Panc1 (cell line): ENCODE measurements around the gene DCTPP1. TPM values are rescaled to one million over a fixed set of nuclear protein-coding genes. Genes with fewer than 3 reads are reported as not detected.
A peak's percentile ranks its signal among the peaks of the same experiment; 100 is the strongest.

ENCODE experiments used
- ATAC-seq: fragments of 200-7000 bp; cut with Tn5 transposase; 2 replicates; pipeline ENCODE4 v1.9.1; 2020; ENCODE audit warnings: mild to moderate bottlenecking, moderate library complexity
- BruUV-seq: library from RNA; stranded (reverse); fragments of 400-500 nt; replicated peaks from 2 replicates; lab custom pipeline; 2021; lab: Mats Ljungman, UMichigan
- CTCF ChIA-PET: fragments of 300-600 bp; sonication (Branson Sonifier 250); formaldehyde crosslinking; loops from one replicate; lab custom pipeline; 2022; ENCODE audit warnings: antibody characterized with exemption; lab: Charles Lee
- POLR2A ChIA-PET: fragments of 300-600 bp; sonication (Branson Sonifier 250); formaldehyde crosslinking; loops from one replicate; lab custom pipeline; 2022; ENCODE audit warnings: antibody characterized with exemption; lab: Charles Lee
- DNase-seq: peaks from one replicate; pipeline ENCODE4 v3.0.0-alpha.2; 2010; ENCODE audit warnings: low read depth, low spot score
- H3K27ac ChIP-seq: 2 replicates; pipeline ENCODE4 v1.5.1; 2011; ENCODE audit warnings: mild to moderate bottlenecking, low read length, inconsistent platforms
- H3K27me3 ChIP-seq: fragments of 200-500 bp; sonication (Bioruptor generic); 2 replicates; pipeline ENCODE4 v1.6.0; 2014; ENCODE audit warnings: low read length, inconsistent platforms; ENCODE audit not compliant: control insufficient read depth, insufficient read depth
- H3K36me3 ChIP-seq: fragments of 200-500 bp; sonication (Bioruptor generic); 2 replicates; pipeline ENCODE4 v1.5.1; 2014; ENCODE audit warnings: inconsistent platforms, mild to moderate bottlenecking, low read length, moderate library complexity; ENCODE audit not compliant: control insufficient read depth, insufficient read depth
- H3K4me1 ChIP-seq: 2 replicates; pipeline ENCODE4 v1.5.1; 2011; ENCODE audit warnings: inconsistent platforms, mild to moderate bottlenecking, low read length, moderate library complexity; ENCODE audit not compliant: control insufficient read depth, insufficient read depth
- H3K4me3 ChIP-seq, 2 experiments: 2 replicates each; pipeline ENCODE4 v1.5.1; 2011 to 2012; ENCODE audit warnings: low read depth in 2 of 2, low read length in 2 of 2, mild to moderate bottlenecking in 2 of 2, inconsistent platforms in 1 of 2, moderate library complexity in 1 of 2
- H3K9me3 ChIP-seq: fragments of 200-500 bp; sonication (Bioruptor generic); 2 replicates; pipeline ENCODE4 v1.5.1; 2014; ENCODE audit warnings: low read depth, mild to moderate bottlenecking, inconsistent platforms, low read length, moderate library complexity; ENCODE audit not compliant: control insufficient read depth, insufficient read depth
- POLR2AphosphoS5 ChIP-seq: IDR thresholded peaks from 2 replicates; pipeline ENCODE4 v1.6.1; 2012; ENCODE audit warnings: mild to moderate bottlenecking, low read depth, low read length, moderate library complexity
- SIN3A ChIP-seq: IDR thresholded peaks from 2 replicates; pipeline ENCODE4 v1.6.1; 2012; ENCODE audit warnings: low read depth, mild to moderate bottlenecking, low read length, moderate library complexity, borderline replicate concordance; ENCODE audit not compliant: insufficient read depth
- TCF7L2 ChIP-seq: IDR thresholded peaks from 2 replicates; pipeline ENCODE4 v1.6.1; 2011; ENCODE audit warnings: mild to moderate bottlenecking, low read depth, low read length, inconsistent platforms
- in situ Hi-C: cut with HindIII; loops from 2 replicates; pipeline ENCODE4 v1.10.0; 2016; ENCODE audit warnings: low sequenced_read_pairs, low pct_unique_long_range_greater_than_20kb
- intact Hi-C: fragments of 100-400 bp; cut with micrococcal nuclease; formaldehyde crosslinking; loops from one replicate; pipeline ENCODE4 v1.10.0; 2022; ENCODE audit not compliant: unreplicated experiment
- total RNA-seq: library from RNA; stranded (reverse); gene quantifications from one replicate; pipeline ENCODE4 v1.2.1, GENCODE V29; 2021; ENCODE audit not compliant: unreplicated experiment
- TF ChIP-seq, protein P1 (sequence below), 2 experiments: IDR thresholded peaks; 2 replicates each; pipeline ENCODE4 v1.6.1; 2011 to 2012; ENCODE audit warnings: low read depth in 2 of 2, control low read depth in 1 of 2, low read length in 1 of 2, mild to moderate bottlenecking in 1 of 2, moderate library complexity in 1 of 2; ENCODE audit not compliant: insufficient read depth in 1 of 2
- TF ChIP-seq, protein P2 (sequence below): fragments of 450-650 bp; IDR thresholded peaks from 2 replicates; pipeline ENCODE4 v1.5.1; 2017; ENCODE audit warnings: mild to moderate bottlenecking

DCTPP1 gene
- total RNA-seq, 1 experiment from 2014 or later: 120 TPM

DNA sequence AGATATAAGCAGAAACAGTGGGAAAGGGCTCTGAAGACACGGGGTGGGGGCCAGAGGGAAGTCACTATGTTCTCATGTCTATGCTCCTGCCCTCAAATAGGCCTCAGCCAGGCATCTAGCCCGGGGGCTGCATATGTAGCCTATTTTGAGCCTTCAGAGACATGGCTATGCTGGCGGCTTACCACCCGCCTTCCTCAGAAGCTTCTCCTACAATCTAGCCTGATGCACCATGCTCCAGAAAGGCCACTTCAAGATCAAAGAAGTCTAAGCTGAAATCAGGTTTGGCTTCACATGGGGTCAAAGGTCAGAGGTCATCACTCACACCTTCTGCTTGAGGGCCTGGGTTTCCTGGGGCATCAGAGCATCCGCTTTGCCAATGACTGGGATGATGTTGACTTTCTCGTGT lies 49.0 kb downstream of the DCTPP1 start:
- no TSS peak for BruUV-seq
- DNase-seq: no peak
- Histone ChIP-seq H3K27ac (no peak overlapping the region), H3K4me1 (peaks cover 7% of the 10 kb centered on the region), H3K4me3 (no peak overlapping the region), H3K36me3 (no peaks in the 10 kb centered on the region; the same call in 1 of the 2 replicates), H3K9me3 (no peaks in the 10 kb centered on the region), H3K27me3 (no peaks in the 10 kb centered on the region)
- ATAC-seq: no peak
- TF ChIP-seq POLR2AphosphoS5: no peak
- no peak for TF ChIP-seq SIN3A
- TF ChIP-seq TCF7L2: no peak
- TF ChIP-seq, protein P1, sequence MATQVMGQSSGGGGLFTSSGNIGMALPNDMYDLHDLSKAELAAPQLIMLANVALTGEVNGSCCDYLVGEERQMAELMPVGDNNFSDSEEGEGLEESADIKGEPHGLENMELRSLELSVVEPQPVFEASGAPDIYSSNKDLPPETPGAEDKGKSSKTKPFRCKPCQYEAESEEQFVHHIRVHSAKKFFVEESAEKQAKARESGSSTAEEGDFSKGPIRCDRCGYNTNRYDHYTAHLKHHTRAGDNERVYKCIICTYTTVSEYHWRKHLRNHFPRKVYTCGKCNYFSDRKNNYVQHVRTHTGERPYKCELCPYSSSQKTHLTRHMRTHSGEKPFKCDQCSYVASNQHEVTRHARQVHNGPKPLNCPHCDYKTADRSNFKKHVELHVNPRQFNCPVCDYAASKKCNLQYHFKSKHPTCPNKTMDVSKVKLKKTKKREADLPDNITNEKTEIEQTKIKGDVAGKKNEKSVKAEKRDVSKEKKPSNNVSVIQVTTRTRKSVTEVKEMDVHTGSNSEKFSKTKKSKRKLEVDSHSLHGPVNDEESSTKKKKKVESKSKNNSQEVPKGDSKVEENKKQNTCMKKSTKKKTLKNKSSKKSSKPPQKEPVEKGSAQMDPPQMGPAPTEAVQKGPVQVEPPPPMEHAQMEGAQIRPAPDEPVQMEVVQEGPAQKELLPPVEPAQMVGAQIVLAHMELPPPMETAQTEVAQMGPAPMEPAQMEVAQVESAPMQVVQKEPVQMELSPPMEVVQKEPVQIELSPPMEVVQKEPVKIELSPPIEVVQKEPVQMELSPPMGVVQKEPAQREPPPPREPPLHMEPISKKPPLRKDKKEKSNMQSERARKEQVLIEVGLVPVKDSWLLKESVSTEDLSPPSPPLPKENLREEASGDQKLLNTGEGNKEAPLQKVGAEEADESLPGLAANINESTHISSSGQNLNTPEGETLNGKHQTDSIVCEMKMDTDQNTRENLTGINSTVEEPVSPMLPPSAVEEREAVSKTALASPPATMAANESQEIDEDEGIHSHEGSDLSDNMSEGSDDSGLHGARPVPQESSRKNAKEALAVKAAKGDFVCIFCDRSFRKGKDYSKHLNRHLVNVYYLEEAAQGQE (IDR thresholded peaks at IDR 0.05; ENCODE audit: insufficient read depth in 1 of 2, low read depth in 2 of 2, low read length in 1 of 2): no peak
- TF ChIP-seq, protein P2, sequence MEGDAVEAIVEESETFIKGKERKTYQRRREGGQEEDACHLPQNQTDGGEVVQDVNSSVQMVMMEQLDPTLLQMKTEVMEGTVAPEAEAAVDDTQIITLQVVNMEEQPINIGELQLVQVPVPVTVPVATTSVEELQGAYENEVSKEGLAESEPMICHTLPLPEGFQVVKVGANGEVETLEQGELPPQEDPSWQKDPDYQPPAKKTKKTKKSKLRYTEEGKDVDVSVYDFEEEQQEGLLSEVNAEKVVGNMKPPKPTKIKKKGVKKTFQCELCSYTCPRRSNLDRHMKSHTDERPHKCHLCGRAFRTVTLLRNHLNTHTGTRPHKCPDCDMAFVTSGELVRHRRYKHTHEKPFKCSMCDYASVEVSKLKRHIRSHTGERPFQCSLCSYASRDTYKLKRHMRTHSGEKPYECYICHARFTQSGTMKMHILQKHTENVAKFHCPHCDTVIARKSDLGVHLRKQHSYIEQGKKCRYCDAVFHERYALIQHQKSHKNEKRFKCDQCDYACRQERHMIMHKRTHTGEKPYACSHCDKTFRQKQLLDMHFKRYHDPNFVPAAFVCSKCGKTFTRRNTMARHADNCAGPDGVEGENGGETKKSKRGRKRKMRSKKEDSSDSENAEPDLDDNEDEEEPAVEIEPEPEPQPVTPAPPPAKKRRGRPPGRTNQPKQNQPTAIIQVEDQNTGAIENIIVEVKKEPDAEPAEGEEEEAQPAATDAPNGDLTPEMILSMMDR: no peak
- CTCF ChIA-PET: no interaction called here
- intact Hi-C loops: no loop called here
- POLR2A ChIA-PET: no interaction called here
- in situ Hi-C loops: no loop called here

DNA sequence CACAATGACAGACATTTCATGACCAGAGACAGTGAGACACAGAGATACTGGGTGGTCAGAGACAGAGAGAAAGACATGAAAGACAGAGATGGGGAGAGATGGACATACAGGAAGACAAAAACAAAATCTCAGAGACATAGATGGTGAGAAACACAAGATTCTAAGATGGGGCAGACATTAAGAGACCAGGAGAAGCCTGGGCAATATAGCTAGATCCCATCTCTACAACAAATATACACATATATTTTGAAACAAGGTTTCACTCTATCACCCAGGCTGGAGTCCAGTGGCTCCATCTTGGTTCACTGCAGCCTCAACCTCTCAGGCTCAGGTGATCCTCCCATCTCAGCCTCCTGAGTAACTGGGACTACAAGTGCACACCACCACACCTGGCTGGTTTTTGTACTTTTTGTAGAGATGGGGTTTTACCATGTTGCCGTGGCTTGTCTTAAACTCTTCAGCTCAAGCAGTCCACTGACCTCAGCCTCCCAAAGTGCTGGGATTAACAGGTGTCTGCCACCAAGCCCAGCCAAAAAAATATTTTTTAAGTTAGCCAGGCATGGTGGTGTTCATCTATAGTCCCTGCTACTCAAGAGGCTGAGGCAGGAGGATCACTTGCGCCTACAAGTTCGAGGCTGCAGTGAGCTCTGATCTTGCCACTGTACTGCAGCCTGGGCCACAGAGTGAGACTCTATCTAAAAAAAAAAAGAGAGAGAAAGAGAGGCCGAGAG lies 49.6 kb downstream of the DCTPP1 start:
- POLR2A ChIA-PET: no interaction called here
- BruUV-seq: TSS peak; percentile 67

More for the DNA sequence above, 49.6 kb downstream of the DCTPP1 start:
- no peak overlapping the region for H3K4me3 ChIP-seq
- in situ Hi-C loops: no loop called here
- intact Hi-C loops: no loop called here
- peaks cover 7% of the 10 kb centered on the region for H3K4me1 ChIP-seq
- no peaks in the 10 kb centered on the region; the same call in 1 of the 2 replicates for H3K36me3 ChIP-seq
- H3K27me3 ChIP-seq: no peaks in the 10 kb centered on the region
- no peak for ATAC-seq
- CTCF ChIA-PET: no interaction called here
- no peak overlapping the region for H3K27ac ChIP-seq
- no peak for DNase-seq
- H3K9me3 ChIP-seq: no peaks in the 10 kb centered on the region
- TF ChIP-seq SIN3A (no peak), TCF7L2 (no peak)
